Measurements from ENCODE around the gene ETF1.
A peak's percentile ranks its signal among the peaks of the same experiment; 100 is the strongest.

The ETF1 gene

GRCh38 chr5:138574744-138575193, 31.7 kb upstream of the ETF1 start:
- Histone ChIP-seq H3K4me1 (ENCODE audit: control insufficient read depth, insufficient read depth, low read length) (peaks cover 7% of the 10 kb centered on the region), H3K9me3 (ENCODE audit: control insufficient read depth, insufficient read depth, low read depth, low read length) (no peaks in the 10 kb centered on the region), H3K36me3 (ENCODE audit: control insufficient read depth, insufficient read depth, low read length) (peaks cover 51% of the 10 kb centered on the region), H3K27me3 (ENCODE audit: control insufficient read depth, insufficient read depth, low read length) (no peaks in the 10 kb centered on the region), H3K9ac (ENCODE audit: low read length) (peak overlapping the region; percentile 99), H3K4me3 (ENCODE audit: low read depth, low read length) (peak overlapping the region; percentile 100), H3K27ac (ENCODE audit: low read depth, low read length) (peak overlapping the region; percentile 100)

GRCh38 chr5:138573949-138574670, 31.1 kb upstream of the ETF1 start:
- H3K36me3 ChIP-seq (ENCODE audit: control insufficient read depth, insufficient read depth, low read length) = peaks cover 58% of the 10 kb centered on the region
- peak overlapping the region; percentile 100 for H3K4me3 ChIP-seq (ENCODE audit: low read depth, low read length)
- H3K27me3 ChIP-seq (ENCODE audit: control insufficient read depth, insufficient read depth, low read length) = no peaks in the 10 kb centered on the region
- H3K27ac ChIP-seq (ENCODE audit: low read depth, low read length) = peak overlapping the region; percentile 100
- no peaks in the 10 kb centered on the region for H3K9me3 ChIP-seq (ENCODE audit: control insufficient read depth, insufficient read depth, low read depth, low read length)
- H3K4me1 ChIP-seq (ENCODE audit: control insufficient read depth, insufficient read depth, low read length) = peaks cover 7% of the 10 kb centered on the region
- peak overlapping the region; percentile 99 for H3K9ac ChIP-seq (ENCODE audit: low read length)

DNA sequence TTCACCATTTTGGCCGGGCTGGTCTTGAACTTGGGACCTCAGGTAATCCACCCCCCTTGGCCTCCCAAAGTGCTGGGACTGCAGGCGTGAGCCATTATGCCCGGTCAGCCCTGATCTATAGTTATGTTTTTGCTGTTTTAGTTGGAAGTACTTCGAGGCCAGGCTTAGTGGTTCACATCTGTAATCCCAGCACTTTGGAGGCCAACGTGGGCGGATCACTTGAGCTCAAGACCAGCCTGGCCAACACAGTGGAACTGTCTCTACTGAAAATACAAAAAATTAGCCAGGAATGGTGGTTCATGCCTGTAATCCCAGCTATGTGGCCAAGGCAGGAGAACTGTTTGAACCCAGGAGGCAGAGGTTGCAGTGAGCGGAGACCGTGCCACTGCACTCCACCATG, 30.2 kb upstream of the ETF1 start:
- Histone ChIP-seq H3K4me1 (ENCODE audit: control insufficient read depth, insufficient read depth, low read length) (peaks cover 7% of the 10 kb centered on the region), H3K4me3 (ENCODE audit: low read depth, low read length) (no peak overlapping the region), H3K36me3 (ENCODE audit: control insufficient read depth, insufficient read depth, low read length) (peaks cover 67% of the 10 kb centered on the region), H3K27me3 (ENCODE audit: control insufficient read depth, insufficient read depth, low read length) (no peaks in the 10 kb centered on the region), H3K9ac (ENCODE audit: low read length) (no peak overlapping the region), H3K9me3 (ENCODE audit: control insufficient read depth, insufficient read depth, low read depth, low read length) (no peaks in the 10 kb centered on the region), H3K27ac (ENCODE audit: low read depth, low read length) (no peak overlapping the region)

- no peak overlapping the region for H3K27ac ChIP-seq (ENCODE audit: low read depth, low read length)
- no peak overlapping the region for H3K9ac ChIP-seq (ENCODE audit: low read length)
- H3K4me3 ChIP-seq (ENCODE audit: low read depth, low read length) = no peak overlapping the region
- H3K9me3 ChIP-seq (ENCODE audit: control insufficient read depth, insufficient read depth, low read depth, low read length) = no peaks in the 10 kb centered on the region
- peaks cover 90% of the 10 kb centered on the region for H3K36me3 ChIP-seq (ENCODE audit: control insufficient read depth, insufficient read depth, low read length)
- peaks cover 5% of the 10 kb centered on the region for H3K4me1 ChIP-seq (ENCODE audit: control insufficient read depth, insufficient read depth, low read length)
- no peaks in the 10 kb centered on the region for H3K27me3 ChIP-seq (ENCODE audit: control insufficient read depth, insufficient read depth, low read length)
These were observed 27.8 kb upstream of the ETF1 start for GRCh38 chr5:138570871-138571270.

GRCh38 chr5:138569782-138570181, 26.7 kb upstream of the ETF1 start:
- Histone ChIP-seq H3K36me3 (ENCODE audit: control insufficient read depth, insufficient read depth, low read length) (peaks cover 98% of the 10 kb centered on the region), H3K27me3 (ENCODE audit: control insufficient read depth, insufficient read depth, low read length) (no peaks in the 10 kb centered on the region), H3K4me1 (ENCODE audit: control insufficient read depth, insufficient read depth, low read length) (peaks cover 4% of the 10 kb centered on the region; the same call in 1 of the 2 replicates), H3K9me3 (ENCODE audit: control insufficient read depth, insufficient read depth, low read depth, low read length) (no peaks in the 10 kb centered on the region), H3K27ac (ENCODE audit: low read depth, low read length) (no peak overlapping the region), H3K4me3 (ENCODE audit: low read depth, low read length) (no peak overlapping the region), H3K9ac (ENCODE audit: low read length) (no peak overlapping the region)

GRCh38 chr5:138568061-138568824, 25.2 kb upstream of the ETF1 start:
- H3K36me3 ChIP-seq (ENCODE audit: control insufficient read depth, insufficient read depth, low read length) = peaks cover 100% of the 10 kb centered on the region
- H3K4me1 ChIP-seq (ENCODE audit: control insufficient read depth, insufficient read depth, low read length) = no peaks in the 10 kb centered on the region
- H3K9ac ChIP-seq (ENCODE audit: low read length) = no peak overlapping the region
- H3K4me3 ChIP-seq (ENCODE audit: low read depth, low read length) = no peak overlapping the region
- no peak overlapping the region for H3K27ac ChIP-seq (ENCODE audit: low read depth, low read length)
- H3K27me3 ChIP-seq (ENCODE audit: control insufficient read depth, insufficient read depth, low read length) = no peaks in the 10 kb centered on the region
- H3K9me3 ChIP-seq (ENCODE audit: control insufficient read depth, insufficient read depth, low read depth, low read length) = no peaks in the 10 kb centered on the region

- Histone ChIP-seq H3K27ac (ENCODE audit: low read depth, low read length) (no peak overlapping the region), H3K9me3 (ENCODE audit: control insufficient read depth, insufficient read depth, low read depth, low read length) (no peaks in the 10 kb centered on the region), H3K36me3 (ENCODE audit: control insufficient read depth, insufficient read depth, low read length) (peaks cover 95% of the 10 kb centered on the region), H3K27me3 (ENCODE audit: control insufficient read depth, insufficient read depth, low read length) (no peaks in the 10 kb centered on the region), H3K4me1 (ENCODE audit: control insufficient read depth, insufficient read depth, low read length) (no peaks in the 10 kb centered on the region), H3K9ac (ENCODE audit: low read length) (no peak overlapping the region), H3K4me3 (ENCODE audit: low read depth, low read length) (no peak overlapping the region)
These were observed 23.8 kb upstream of the ETF1 start for GRCh38 chr5:138566792-138567191.

DNA sequence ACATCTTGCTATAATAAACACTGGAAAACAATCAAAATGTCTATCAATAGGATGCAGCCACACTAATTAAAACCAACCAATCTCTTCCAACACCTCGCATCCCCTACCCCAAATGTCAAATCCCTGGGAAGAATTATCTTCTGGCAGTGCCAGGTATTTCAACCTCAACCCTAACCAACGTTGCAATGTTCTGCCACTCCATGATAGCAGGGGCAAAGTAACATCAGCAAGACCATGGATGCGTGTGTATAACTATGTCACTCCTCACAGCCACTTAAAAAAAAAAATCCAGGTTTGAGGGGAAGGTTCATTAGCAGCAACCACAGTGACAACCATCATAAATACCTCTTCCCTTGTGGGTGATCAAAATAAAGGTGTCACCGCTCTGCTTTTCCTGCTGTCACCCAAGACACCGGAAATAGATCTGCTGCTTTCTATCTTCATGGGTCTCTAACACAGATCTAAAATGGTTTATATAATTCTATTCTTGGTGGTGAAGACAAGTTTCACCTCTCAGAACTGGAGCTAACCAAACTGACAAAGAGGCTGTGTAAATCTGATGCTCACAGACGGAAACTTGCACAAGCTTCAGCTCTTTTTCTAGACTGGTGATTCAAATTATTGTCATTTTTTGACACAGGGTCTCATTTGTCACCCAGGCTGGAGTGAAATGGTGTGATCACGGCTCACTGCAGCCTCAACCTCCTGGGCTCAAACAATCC, 22.2 kb upstream of the ETF1 start:
- Histone ChIP-seq H3K27ac (ENCODE audit: low read depth, low read length) (no peak overlapping the region), H3K36me3 (ENCODE audit: control insufficient read depth, insufficient read depth, low read length) (peaks cover 95% of the 10 kb centered on the region), H3K4me3 (ENCODE audit: low read depth, low read length) (no peak overlapping the region), H3K9me3 (ENCODE audit: control insufficient read depth, insufficient read depth, low read depth, low read length) (no peaks in the 10 kb centered on the region), H3K9ac (ENCODE audit: low read length) (no peak overlapping the region), H3K27me3 (ENCODE audit: control insufficient read depth, insufficient read depth, low read length) (no peaks in the 10 kb centered on the region), H3K4me1 (ENCODE audit: control insufficient read depth, insufficient read depth, low read length) (no peaks in the 10 kb centered on the region)

DNA sequence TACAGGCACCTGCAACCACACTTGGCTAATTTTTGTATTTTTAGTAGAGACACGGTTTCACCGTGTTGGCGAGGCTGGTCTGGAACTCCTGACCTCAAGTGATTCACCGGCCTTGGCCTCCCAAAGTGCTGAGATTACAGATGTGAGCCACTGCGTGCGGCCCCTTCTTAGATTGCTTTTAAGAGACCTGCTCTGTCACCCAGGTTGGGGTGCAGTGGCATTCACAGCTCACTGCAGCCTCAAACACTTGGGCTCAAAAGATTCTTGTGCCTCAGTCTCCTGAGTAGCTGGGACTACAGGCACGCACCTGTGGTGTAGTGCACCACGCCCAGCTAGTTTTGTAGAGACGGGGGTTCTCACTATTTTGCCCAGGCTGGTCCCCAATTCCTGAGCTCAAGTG, 21.2 kb upstream of the ETF1 start:
- no peaks in the 10 kb centered on the region for H3K9me3 ChIP-seq (ENCODE audit: control insufficient read depth, insufficient read depth, low read depth, low read length)
- peak overlapping the region; percentile 11; the same call in 1 of the 2 replicates for H3K27ac ChIP-seq (ENCODE audit: low read depth, low read length)
- H3K4me3 ChIP-seq (ENCODE audit: low read depth, low read length) = no peak overlapping the region
- no peaks in the 10 kb centered on the region for H3K27me3 ChIP-seq (ENCODE audit: control insufficient read depth, insufficient read depth, low read length)
- H3K9ac ChIP-seq (ENCODE audit: low read length) = no peak overlapping the region
- H3K4me1 ChIP-seq (ENCODE audit: control insufficient read depth, insufficient read depth, low read length) = no peaks in the 10 kb centered on the region
- H3K36me3 ChIP-seq (ENCODE audit: control insufficient read depth, insufficient read depth, low read length) = peaks cover 95% of the 10 kb centered on the region

DNA sequence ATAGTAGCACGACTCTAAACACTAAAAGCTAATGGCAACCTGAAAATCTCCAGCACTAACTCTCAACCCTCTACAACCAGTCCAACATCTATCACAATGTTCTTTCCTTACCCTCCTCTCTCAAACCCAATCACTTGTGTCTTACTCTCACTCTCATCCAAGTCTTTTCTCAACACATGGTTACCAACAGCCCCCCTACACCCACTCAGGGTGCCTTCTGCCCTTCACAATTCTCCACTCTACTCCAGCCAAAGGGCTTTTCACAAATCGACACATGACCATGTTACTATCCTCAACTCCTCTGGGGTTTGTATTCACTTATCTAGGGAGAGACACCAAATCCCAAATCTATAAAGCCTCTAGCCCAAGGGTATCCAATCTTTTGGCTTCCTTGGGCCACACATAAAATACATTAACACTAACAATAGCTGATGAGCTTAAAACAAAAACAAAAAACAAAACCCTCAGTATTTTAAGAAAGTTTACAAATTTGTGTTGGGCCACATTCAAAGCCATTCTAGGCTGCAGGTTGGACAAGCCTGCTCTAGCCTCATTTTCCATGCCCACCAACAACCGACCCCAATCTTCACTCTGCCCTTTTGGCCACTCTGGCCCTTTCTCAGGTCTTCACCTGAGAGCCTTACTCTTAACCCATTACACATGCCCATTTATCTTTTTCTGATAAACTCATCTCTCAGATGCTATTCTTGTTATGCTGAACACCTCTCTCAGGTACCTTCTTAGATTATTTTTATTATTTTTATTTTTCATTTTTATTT, 20.5 kb upstream of the ETF1 start:
- no peaks in the 10 kb centered on the region for H3K27me3 ChIP-seq (ENCODE audit: control insufficient read depth, insufficient read depth, low read length)
- no peak overlapping the region for H3K9ac ChIP-seq (ENCODE audit: low read length)
- no peak overlapping the region for H3K4me3 ChIP-seq (ENCODE audit: low read depth, low read length)
- H3K27ac ChIP-seq (ENCODE audit: low read depth, low read length) = no peak overlapping the region
- no peaks in the 10 kb centered on the region for H3K4me1 ChIP-seq (ENCODE audit: control insufficient read depth, insufficient read depth, low read length)
- peaks cover 95% of the 10 kb centered on the region for H3K36me3 ChIP-seq (ENCODE audit: control insufficient read depth, insufficient read depth, low read length)
- no peaks in the 10 kb centered on the region for H3K9me3 ChIP-seq (ENCODE audit: control insufficient read depth, insufficient read depth, low read depth, low read length)
